HTR-8/SVneo (cell line): Measurements from ENCODE around the gene LMO1.

Experiments used
- DNase-seq: peaks from one replicate; pipeline ENCODE4 v3.0.0; 2011; ENCODE audit warnings: low spot score, mixed read lengths; ENCODE audit not compliant: insufficient read length
- FAIRE-seq: peaks from 2 replicates; lab custom pipeline; 2011; peaks lifted over from hg19 to GRCh38; lab: Jason Lieb, UNC

LMO1 gene

GRCh38 chr11:8177136-8177535 lies 86.5 kb downstream of the LMO1 start:
- no peak for FAIRE-seq

More at GRCh38 chr11:8177136-8177535, 86.5 kb downstream of the LMO1 start:
- no peak for DNase-seq
